Measurements from ENCODE around the gene NANOS2. TPM values are rescaled to one million over a fixed set of nuclear protein-coding genes. Genes with fewer than 3 reads are reported as not detected.

NANOS2 gene
- total and polyA plus RNA-seq, 2 of the 13 experiments (the other 11 are each of a cell fraction or from before 2014, with no cell fraction given): not detected

- Histone ChIP-seq H3K4me1 (ENCODE audit: insufficient read depth, low read length) (no peaks in the 10 kb centered on the region), H3K36me3 (replicated peaks in 1 of 2; ENCODE audit: control insufficient read depth in 1 of 2, insufficient read depth in 2 of 2, low read length in 2 of 2) (no peaks in the 10 kb centered on the region), H3K4me2 (ENCODE audit: low read depth, low read length) (no peak overlapping the region), H3K9ac (ENCODE audit: insufficient read depth, low read depth, low read length) (no peak overlapping the region), H3K27me3 (ENCODE audit: control insufficient read depth in 1 of 2, insufficient read depth in 2 of 2, low read length in 2 of 2) (peaks cover 3 to 34% of the 10 kb centered on the region in 2 experiments; a peak in 2 of 5 replicates), H4K20me1 (ENCODE audit: insufficient read depth, low read length) (no peaks in the 10 kb centered on the region), H3K79me2 (ENCODE audit: insufficient read depth, low read length) (no peaks in the 10 kb centered on the region), H3K9me3 (ENCODE audit: low read length) (no peaks in the 10 kb centered on the region), H3K4me3 (replicated peaks in 1 of 3; ENCODE audit: insufficient read depth in 1 of 3, low read depth in 2 of 3, low read length in 3 of 3) (no peak overlapping the region), H3K27ac (ENCODE audit: extremely low read length, insufficient read depth, low read length) (no peak overlapping the region), H2AFZ (ENCODE audit: low read length) (no peak overlapping the region)
- FAIRE-seq (no peak), ATAC-seq (no peak), DNase-seq (ENCODE audit: low spot score) (no peak)
- 16% methylated on average over 8 of the region's 8 CpGs for WGBS (ENCODE audit: low lambda C conversion rate)
- intact Hi-C loops (cut with micrococcal nuclease; ENCODE audit: unreplicated experiment) (no loop called here), in situ Hi-C loops (cut with HindIII; ENCODE audit: extremely low pct_ligation_motif_present, low pct_unique_long_range_greater_than_20kb) (no loop called here)
- ChIA-PET POLR2A (no interaction called here), CTCF (ENCODE audit: low intra/inter-chr PET ratio, low total read pairs) (no interaction called here)
- TF ChIP-seq NFKBIZ (CRISPR knock-in tag; IDR thresholded peaks at IDR 0.05): no peak
- no peak for TF ChIP-seq RCOR2 (CRISPR knock-in tag; IDR thresholded peaks at IDR 0.05)
- TF ChIP-seq ZNF619 (CRISPR knock-in tag; IDR thresholded peaks at IDR 0.05): no peak
- TF ChIP-seq ZNF337 (CRISPR knock-in tag; IDR thresholded peaks at IDR 0.05; ENCODE audit: borderline replicate concordance, low read depth): no peak
- no peak for TF ChIP-seq HHEX (CRISPR knock-in tag; IDR thresholded peaks at IDR 0.05)
- TF ChIP-seq PITX1 (CRISPR knock-in tag; IDR thresholded peaks at IDR 0.05): no peak
- TF ChIP-seq E2F2 (CRISPR knock-in tag; IDR thresholded peaks at IDR 0.05; ENCODE audit: borderline replicate concordance): no peak
- no peak for TF ChIP-seq ZNF629 (CRISPR knock-in tag; conservative IDR thresholded peaks at IDR 0.05)
- no peak for TF ChIP-seq GABPB1 (CRISPR knock-in tag; IDR thresholded peaks at IDR 0.05)
- TF ChIP-seq ZNF747 (CRISPR knock-in tag; IDR thresholded peaks at IDR 0.05; ENCODE audit: borderline replicate concordance): no peak
- no TSS peak for BruUV-seq (replicated peaks)
Measured at GRCh38 chr19:45959517-45960025, 45.0 kb upstream of the NANOS2 start.

All from HepG2 (cell line).